ENCODE measurements around the gene ACSM4.

DNA sequence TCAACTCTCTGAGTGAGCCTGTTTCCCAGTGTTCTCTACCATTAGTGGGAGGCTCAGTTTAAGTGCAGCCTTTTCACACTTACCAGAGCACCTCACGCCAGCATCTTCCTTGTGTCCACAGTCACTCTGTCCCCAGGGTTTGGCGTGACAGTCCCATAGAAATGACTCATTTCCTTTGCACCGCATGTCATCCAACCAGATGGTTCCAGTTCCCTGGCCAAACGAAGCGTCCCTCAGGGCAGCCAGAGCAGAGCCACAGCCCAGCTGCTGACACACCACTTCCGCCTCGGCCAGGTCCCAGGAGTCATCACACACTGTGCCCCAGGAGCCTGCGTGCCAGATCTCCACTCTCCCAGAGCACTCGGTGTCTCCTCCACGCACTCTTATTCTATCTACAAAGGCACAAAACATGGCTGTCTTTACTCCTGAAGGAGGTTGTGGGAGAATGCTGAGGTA lies 65.4 kb downstream of the ACSM4 start:
- TF ChIP-seq EP300 (IDR thresholded peaks at IDR 0.05): no peak
- no peak for TF ChIP-seq POLR2A (IDR thresholded peaks at IDR 0.05)
- TF ChIP-seq, protein P1, sequence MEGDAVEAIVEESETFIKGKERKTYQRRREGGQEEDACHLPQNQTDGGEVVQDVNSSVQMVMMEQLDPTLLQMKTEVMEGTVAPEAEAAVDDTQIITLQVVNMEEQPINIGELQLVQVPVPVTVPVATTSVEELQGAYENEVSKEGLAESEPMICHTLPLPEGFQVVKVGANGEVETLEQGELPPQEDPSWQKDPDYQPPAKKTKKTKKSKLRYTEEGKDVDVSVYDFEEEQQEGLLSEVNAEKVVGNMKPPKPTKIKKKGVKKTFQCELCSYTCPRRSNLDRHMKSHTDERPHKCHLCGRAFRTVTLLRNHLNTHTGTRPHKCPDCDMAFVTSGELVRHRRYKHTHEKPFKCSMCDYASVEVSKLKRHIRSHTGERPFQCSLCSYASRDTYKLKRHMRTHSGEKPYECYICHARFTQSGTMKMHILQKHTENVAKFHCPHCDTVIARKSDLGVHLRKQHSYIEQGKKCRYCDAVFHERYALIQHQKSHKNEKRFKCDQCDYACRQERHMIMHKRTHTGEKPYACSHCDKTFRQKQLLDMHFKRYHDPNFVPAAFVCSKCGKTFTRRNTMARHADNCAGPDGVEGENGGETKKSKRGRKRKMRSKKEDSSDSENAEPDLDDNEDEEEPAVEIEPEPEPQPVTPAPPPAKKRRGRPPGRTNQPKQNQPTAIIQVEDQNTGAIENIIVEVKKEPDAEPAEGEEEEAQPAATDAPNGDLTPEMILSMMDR (IDR thresholded peaks at IDR 0.05): no peak
